A172 (cell line): ENCODE measurements around the gene B4GAT1. TPM values are rescaled to one million over a fixed set of nuclear protein-coding genes. Genes with fewer than 3 reads are reported as not detected.
"Not testable (repeated sequence)": the region's sequence is repeated elsewhere in the genome, so short reads cannot be mapped to it uniquely, and the experiment has no call there.

ENCODE experiments used
- DNase-seq: peaks from one replicate; pipeline ENCODE4 v3.0.0-alpha.2; 2015; ENCODE audit warnings: low spot score
- total RNA-seq: library from RNA; depleted of rRNA; stranded (reverse); fragments of >200 nt; shearing (Covaris generic); gene quantifications from 2 replicates; pipeline ENCODE4 v1.2.3, GENCODE V29; 2014

B4GAT1 gene
- total RNA-seq, 1 experiment from 2014 or later = 54.1 TPM

GRCh38 chr11:66322732-66323427 is 24.5 kb downstream of the B4GAT1 start:
- no peak for DNase-seq

- no peak for DNase-seq
Observed at GRCh38 chr11:66321606-66322005, 25.8 kb downstream of the B4GAT1 start.

GRCh38 chr11:66320748-66321147 is 26.7 kb downstream of the B4GAT1 start:
- not testable (repeated sequence) for DNase-seq

DNA sequence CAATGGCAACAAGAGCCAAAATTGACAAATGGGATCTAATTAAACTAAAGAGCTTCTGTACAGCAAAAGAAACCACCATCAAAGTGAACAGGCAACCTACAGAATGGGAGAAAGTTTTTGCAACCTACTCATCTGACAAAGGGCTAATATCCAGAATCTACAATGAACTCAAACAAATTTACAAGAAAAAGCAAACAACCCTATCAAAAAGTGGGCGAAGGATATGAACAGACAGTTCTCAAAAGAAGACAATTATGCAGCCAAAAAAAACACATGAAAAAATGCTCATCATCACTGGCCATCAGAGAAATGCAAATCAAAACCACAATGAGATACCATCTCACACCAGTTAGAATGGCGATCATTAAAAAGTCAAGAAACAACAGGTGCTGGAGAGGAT is 27.1 kb downstream of the B4GAT1 start:
- not testable (repeated sequence) for DNase-seq

DNA sequence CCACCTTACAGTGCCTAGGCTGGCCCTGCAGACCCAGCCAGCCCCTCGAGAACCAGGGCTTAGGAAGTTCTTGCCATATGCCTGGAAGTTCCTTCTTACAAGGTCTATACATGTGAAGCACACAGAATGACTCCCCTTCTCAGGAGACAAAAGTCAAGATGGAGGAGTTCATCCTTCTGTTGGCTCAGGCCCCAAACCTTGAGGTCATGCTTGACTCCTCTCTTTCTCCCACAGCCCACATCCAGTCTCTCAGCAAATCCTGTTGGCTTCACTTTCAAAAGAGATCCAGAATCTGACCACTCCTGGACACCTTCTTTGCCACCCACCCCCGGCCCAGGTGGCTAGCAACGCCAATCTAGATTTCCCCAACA is 28.8 kb downstream of the B4GAT1 start:
- DNase-seq = no peak

GRCh38 chr11:66317723-66318599 is 29.5 kb downstream of the B4GAT1 start:
- DNase-seq = no peak

DNA sequence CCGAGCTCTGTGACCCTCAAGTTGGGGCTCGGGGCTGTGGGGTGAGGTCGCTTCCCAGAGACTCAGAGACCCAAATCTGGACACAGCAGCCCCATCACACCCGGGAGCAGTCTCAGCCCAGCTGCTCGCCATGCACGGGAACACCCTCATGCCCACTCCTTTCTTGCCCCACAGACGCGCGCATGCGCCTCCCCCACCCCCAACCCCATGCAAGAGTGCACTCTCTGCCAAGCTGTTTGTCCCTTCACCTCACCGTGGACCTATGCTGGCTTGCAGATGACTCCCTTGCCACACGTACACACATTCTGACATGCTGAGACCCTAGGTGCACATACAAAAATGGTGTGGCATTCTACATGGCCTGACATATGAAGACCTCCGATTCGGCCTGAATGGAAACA is 30.1 kb downstream of the B4GAT1 start:
- no peak for DNase-seq

DNA sequence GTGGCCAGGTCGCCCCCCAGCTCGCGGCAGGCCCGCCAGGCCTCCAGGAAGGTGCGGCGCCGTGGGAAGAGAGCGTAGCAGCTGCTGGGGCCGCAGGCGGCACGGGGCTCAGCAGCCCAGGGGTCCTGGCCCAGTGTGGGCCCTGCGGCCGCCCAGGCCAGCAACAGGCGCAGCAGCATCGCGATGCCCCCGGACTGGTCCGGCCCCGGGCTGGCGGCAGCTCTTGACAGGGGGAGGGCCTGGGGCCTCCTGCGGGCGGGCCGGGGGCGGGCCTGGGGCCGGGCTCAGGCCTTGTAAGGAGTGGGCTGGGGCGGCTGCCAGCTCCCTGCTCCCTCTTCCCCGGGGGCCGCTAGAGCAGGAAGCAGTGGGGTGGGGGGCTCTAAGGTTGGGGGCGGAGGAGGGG is 30.6 kb downstream of the B4GAT1 start, which contains the start of gene CD248:
CD248 (minus strand) TSS at position 196 of the 403 bp plus-strand sequence; CDS start at position 179, 17 bp downstream.
- no peak for DNase-seq

DNA sequence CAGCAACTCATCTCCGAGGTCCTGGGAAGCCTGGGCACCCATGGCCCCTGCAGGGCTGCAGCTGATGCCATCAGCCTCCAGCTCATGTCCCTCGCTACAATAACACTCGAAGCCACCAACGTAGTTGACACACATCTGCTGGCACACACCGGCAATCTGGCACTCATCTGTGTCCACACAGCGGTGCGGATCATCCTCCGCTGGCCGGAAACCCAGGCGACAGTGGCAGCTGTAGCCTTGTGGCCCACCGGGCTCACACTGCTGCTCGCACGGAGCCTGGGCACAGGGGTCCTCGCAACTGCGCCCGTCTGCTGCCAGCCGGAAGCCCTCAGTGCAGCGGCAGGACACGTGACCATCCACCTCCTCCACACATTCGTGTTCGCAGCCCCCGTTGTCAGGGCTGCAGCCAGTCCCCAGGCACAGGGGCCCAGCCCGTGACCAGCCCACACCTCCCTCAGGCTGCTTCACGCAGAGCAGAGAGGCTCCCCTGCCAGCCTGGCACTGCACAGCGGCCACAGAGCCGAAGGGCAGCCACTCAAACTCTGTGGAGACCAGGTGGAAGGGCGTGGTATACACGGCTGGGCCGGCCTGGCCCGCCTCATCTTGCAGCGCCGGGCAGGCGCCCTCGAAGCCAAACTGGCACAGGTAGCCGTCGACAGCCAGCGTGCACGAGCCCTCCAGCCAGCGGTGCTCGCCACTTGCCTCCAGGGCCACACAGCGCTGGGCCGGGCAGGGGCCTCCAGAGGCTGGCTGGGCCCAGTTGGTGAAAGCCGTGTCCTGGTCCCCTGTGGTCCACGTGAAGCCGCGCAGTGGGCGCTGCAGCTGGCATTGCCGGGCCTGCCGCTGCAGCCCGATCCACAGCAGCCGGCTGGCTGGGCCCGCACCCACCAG is 31.3 kb downstream of the B4GAT1 start:
- no peak for DNase-seq

GRCh38 chr11:66315498-66315885 is 31.9 kb downstream of the B4GAT1 start:
- DNase-seq = no peak

GRCh38 chr11:66314561-66315497 is 32.6 kb downstream of the B4GAT1 start:
- DNase-seq = no peak

GRCh38 chr11:66314186-66314501 is 33.3 kb downstream of the B4GAT1 start:
- DNase-seq = no peak

GRCh38 chr11:66313321-66314185 is 33.9 kb downstream of the B4GAT1 start:
- DNase-seq = no peak

GRCh38 chr11:66312549-66313320 is 34.7 kb downstream of the B4GAT1 start:
- peak; percentile 93 for DNase-seq

DNA sequence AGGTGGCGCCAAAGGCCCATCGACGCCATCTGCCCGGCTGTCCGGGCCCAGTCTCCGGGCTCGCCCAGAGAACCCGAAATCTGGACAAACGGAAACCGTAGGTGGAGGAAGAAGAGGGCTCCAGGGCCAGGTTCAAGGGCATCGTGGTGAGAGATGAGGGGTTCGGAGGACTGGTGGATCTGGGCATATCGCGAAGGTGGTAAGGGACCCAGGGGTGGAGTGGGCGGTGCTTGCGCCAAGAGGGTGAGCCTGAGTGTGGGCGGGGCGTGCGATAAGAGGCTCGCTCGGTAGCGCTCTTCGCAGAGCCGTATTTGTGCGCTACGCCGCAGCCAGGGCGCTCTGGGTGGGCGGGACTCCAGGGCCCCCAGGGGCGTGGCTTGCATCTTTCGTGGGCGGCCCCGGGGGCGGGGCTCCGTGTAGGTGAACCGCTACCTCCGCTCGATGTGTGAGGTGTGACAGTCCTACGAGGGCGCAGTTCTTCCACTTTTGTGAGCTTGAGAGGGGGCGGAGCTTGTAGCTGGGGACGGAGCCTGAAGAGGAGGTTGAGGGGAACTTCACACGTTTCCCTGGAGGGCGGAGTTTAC is 35.4 kb downstream of the B4GAT1 start:
- DNase-seq = peak; percentile 88

- no peak for DNase-seq
Observed at GRCh38 chr11:66311470-66311964, 35.9 kb downstream of the B4GAT1 start.

- DNase-seq = not testable (repeated sequence)
Observed at GRCh38 chr11:66310803-66311440, 36.5 kb downstream of the B4GAT1 start.

- DNase-seq = no peak
Observed at GRCh38 chr11:66310324-66310723, 37.1 kb downstream of the B4GAT1 start.
